ENCODE measurements around the gene NR1H4.

- TF ChIP-seq CTCF (IDR thresholded peaks at IDR 0.05; ENCODE audit: low read length) (no peak), EZH2 (IDR thresholded peaks at IDR 0.05; ENCODE audit: borderline replicate concordance, low read length) (no peak)
These were observed 102.8 kb downstream of the NR1H4 start for GRCh38 chr12:100576331-100577036.
